Small intestine (tissue), 7 donors: ENCODE measurements around the gene RBM39. TPM values are rescaled to one million over a fixed set of nuclear protein-coding genes. Genes with fewer than 3 reads are reported as not detected.
"Not testable (repeated sequence)": the region's sequence is repeated elsewhere in the genome, so short reads cannot be mapped to it uniquely, and the experiment has no call there.

ENCODE experiments used
- DNase-seq, 2 donors: peaks; one replicate each; pipeline versions ENCODE4 v3.0.0 to v3.0.0-alpha.2; 2013
- FAIRE-seq: peaks from 2 replicates; lab custom pipeline; 2012; peaks lifted over from hg19 to GRCh38; lab: Jason Lieb, UNC
- H3K27ac ChIP-seq, 3 donors: one replicate each; pipeline ENCODE4 v1.5.1; 2013; ENCODE audit warnings: low read length in 2 of 3, mild to moderate bottlenecking in 2 of 3, control low read depth in 1 of 3, inconsistent platforms in 1 of 3, low read depth in 1 of 3, moderate library complexity in 1 of 3
- H3K27me3 ChIP-seq, 3 donors: one replicate each; pipeline ENCODE4 v1.6.1; 2013; ENCODE audit warnings: low read length in 3 of 3, inconsistent platforms in 1 of 3; ENCODE audit not compliant: control insufficient read depth in 3 of 3, insufficient read depth in 3 of 3
- H3K36me3 ChIP-seq, 3 donors: one replicate each; pipeline ENCODE4 v1.6.1; 2013; ENCODE audit warnings: low read length in 3 of 3, inconsistent platforms in 1 of 3, low read depth in 1 of 3, mild to moderate bottlenecking in 1 of 3, moderate library complexity in 1 of 3; ENCODE audit not compliant: control insufficient read depth in 3 of 3, insufficient read depth in 2 of 3
- H3K4me1 ChIP-seq, 3 donors: one replicate each; pipeline ENCODE4 v1.6.1; 2013; ENCODE audit warnings: low read length in 2 of 3, inconsistent platforms in 1 of 3, low read depth in 1 of 3, mild to moderate bottlenecking in 1 of 3, moderate library complexity in 1 of 3; ENCODE audit not compliant: control insufficient read depth in 3 of 3, insufficient read depth in 2 of 3
- H3K4me3 ChIP-seq, 3 donors: one replicate each; pipeline ENCODE4 v1.5.1; 2013; ENCODE audit warnings: low read length in 3 of 3, control low read depth in 1 of 3, inconsistent platforms in 1 of 3, low read depth in 1 of 3, mild to moderate bottlenecking in 1 of 3, moderate library complexity in 1 of 3
- H3K9me3 ChIP-seq, 2 donors: one replicate each; pipeline ENCODE4 v1.6.1; 2013; ENCODE audit warnings: low read depth in 1 of 2, low read length in 1 of 2; ENCODE audit not compliant: control insufficient read depth in 2 of 2, insufficient read depth in 1 of 2
- WGBS, 3 donors: extraction: QIAGEN DNeasy Blood & Tissue Kit; methylation state at CpG; one replicate each; pipeline ENCODE4 v1.1.7; 2013; 5-methylcytosine and 5-hydroxymethylcytosine counted together
- polyA plus RNA-seq, 4 donors: library from polyadenylated mRNA; stranded (reverse) in 3 of 4; unstranded in 1 of 4; fragments of 200-250 nt in 3 of 4; fragments of 120-200 nt in 1 of 4; gene quantifications; one replicate each; pipeline versions ENCODE4 v1.2.1 to v1.2.3, GENCODE V29; 2013
- donor health status: healthy with polysubstance abuse.
- donor health status: control.
- donor health status: control.
- donor health status: Bipolar disorder and iron deficiency.
- donor health status: healthy.

The RBM39 gene
- polyA plus RNA-seq, 4 donors: 148 to 418 (median 215) TPM

GRCh38 chr20:35711588-35712209 lies 30.4 kb downstream of the RBM39 start:
- Histone ChIP-seq H3K27ac (no peak overlapping the region), H3K4me3 (no peak overlapping the region), H3K27me3 (no peaks in the 10 kb centered on the region), H3K36me3 (peaks cover 28 to 36% (median 35%) of the 10 kb centered on the region in 3 donors), H3K4me1 (no peaks in the 10 kb centered on the region), H3K9me3 (no peaks in the 10 kb centered on the region)
- no peak for DNase-seq
- WGBS, 3 donors: 67 to 77% (median 72%) methylated on average over 6 of the region's 6 CpGs
- FAIRE-seq: no peak

DNA sequence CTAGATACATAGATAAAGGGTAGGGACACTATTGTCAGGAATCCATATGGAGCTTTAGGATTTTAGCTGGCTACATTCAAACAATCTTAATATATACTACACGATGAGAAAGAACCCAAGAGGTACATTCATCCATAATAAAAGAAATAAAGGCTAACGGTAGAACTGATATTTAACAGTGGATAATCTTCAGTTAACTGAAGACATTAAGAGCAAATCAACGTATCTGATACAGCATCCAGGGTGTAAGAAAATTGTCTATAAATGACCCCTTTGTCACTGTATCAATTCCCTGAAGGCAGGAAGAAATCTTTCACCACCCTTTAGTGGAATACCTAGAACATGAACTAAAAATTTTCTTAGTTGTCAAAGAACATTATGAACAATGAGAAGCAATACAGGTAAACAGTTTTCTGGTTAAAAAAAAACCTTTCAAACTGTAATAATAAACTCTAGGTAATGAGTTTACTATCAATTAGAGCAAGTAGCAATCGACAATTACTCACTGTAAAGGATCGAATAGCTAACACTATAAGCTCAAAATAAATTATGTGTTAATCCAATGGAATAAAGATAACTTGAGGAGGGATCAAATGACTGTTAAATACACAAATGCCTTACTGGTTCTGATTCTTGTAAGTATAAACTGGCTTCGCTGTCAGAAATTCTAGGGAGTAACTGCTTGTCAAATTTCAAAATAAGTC lies 31.0 kb downstream of the RBM39 start:
- DNase-seq: no peak
- no peaks in the 10 kb centered on the region for H3K4me1 ChIP-seq
- H3K4me3 ChIP-seq: no peak overlapping the region
- 45 to 63% (median 45%) methylated on average over 6 of the region's 6 CpGs for WGBS, 3 donors
- H3K9me3 ChIP-seq: no peaks in the 10 kb centered on the region
- H3K27me3 ChIP-seq: no peaks in the 10 kb centered on the region
- no peak overlapping the region for H3K27ac ChIP-seq
- FAIRE-seq: no peak
- H3K36me3 ChIP-seq: peaks cover 27 to 39% (median 37%) of the 10 kb centered on the region in 3 donors

DNA sequence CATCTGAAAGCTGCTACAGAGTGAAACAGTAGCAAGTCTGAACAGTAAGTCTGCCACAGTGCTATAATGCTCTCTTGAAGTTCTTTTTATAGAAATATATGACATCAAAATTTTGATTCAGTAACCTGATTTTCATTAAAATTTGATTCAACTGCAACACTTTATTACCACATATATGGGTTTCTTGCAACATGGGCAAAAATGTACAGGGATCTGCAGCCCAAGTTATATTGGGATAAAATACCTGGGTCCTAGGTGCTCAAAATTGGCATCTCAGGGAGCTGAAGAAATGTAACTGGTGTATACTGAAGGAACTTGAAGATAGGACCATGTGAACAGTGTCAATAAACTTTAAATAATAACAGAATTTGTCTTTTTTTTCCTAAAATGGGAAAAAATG lies 32.0 kb downstream of the RBM39 start:
- H3K9me3 ChIP-seq: no peaks in the 10 kb centered on the region
- H3K27me3 ChIP-seq: no peaks in the 10 kb centered on the region
- H3K4me3 ChIP-seq: no peak overlapping the region
- no peak for DNase-seq
- FAIRE-seq: no peak
- peaks cover 27 to 38% (median 35%) of the 10 kb centered on the region in 3 donors for H3K36me3 ChIP-seq
- H3K27ac ChIP-seq: no peak overlapping the region
- H3K4me1 ChIP-seq: no peaks in the 10 kb centered on the region

DNA sequence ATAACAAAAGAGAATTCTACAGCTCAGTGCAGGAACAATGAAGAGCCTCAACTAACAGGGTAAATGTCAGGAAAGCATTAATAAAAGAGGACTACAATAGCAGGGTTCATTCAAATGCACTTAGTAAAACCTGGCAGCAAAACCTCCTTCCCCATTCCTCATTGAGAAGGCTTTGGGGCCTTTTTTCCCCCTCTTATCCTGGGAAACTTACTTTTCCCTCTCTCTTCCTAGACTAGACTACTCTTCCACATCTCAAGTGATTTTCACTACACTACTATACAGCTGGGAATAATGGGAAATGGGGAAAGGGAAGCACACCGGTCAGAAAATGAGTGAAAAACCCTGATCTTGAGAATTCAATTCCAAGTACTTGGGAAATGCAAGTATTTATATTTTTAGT lies 32.8 kb downstream of the RBM39 start:
- WGBS, 3 donors: 88 to 95% (median 88%) methylated on average over 1 of the region's 1 CpG
- no peak overlapping the region for H3K27ac ChIP-seq
- no peaks in the 10 kb centered on the region for H3K27me3 ChIP-seq
- H3K9me3 ChIP-seq: no peaks in the 10 kb centered on the region
- DNase-seq (no peak), FAIRE-seq (no peak)
- H3K4me3 ChIP-seq: no peak overlapping the region
- no peaks in the 10 kb centered on the region for H3K4me1 ChIP-seq
- peaks cover 31 to 36% (median 36%) of the 10 kb centered on the region in 3 donors for H3K36me3 ChIP-seq

GRCh38 chr20:35708502-35708901 lies 33.6 kb downstream of the RBM39 start:
- Histone ChIP-seq H3K9me3 (no peaks in the 10 kb centered on the region), H3K27me3 (no peaks in the 10 kb centered on the region), H3K4me3 (no peak overlapping the region), H3K36me3 (peaks cover 24 to 34% (median 34%) of the 10 kb centered on the region in 3 donors), H3K27ac (no peak overlapping the region), H3K4me1 (no peaks in the 10 kb centered on the region)
- 58 to 63% (median 59%) methylated on average over 1 of the region's 1 CpG for WGBS, 3 donors
- DNase-seq (no peak), FAIRE-seq (no peak)

GRCh38 chr20:35706591-35707529 lies 35.2 kb downstream of the RBM39 start:
- peaks cover 18 to 36% (median 28%) of the 10 kb centered on the region in 3 donors for H3K36me3 ChIP-seq
- H3K27me3 ChIP-seq, DNase-seq, H3K4me1 ChIP-seq, FAIRE-seq, H3K27ac ChIP-seq, H3K4me3 ChIP-seq, H3K9me3 ChIP-seq: not testable (repeated sequence)
- 92 to 93% (median 93%) methylated on average over 17 of the region's 17 CpGs for WGBS, 3 donors

DNA sequence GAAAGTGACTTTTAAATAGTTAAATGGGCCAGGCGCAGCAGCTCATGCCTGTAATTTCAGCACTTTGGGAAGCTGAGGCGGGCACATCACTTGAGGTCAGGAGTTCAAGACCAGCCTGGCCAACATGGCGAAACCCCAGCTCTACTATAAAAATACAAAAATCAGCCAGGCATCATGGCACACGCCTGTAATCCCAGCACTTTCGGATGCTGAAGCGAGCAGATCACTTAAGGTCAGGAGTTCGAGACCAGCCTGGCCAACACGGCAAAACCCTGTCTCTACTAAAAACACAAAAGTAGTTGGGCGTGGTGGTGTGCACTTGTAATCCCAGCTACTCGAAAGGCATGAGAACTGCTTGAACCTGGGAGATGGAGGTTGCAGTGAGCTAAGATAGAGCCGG lies 36.2 kb downstream of the RBM39 start:
- not testable (repeated sequence) for DNase-seq, H3K9me3 ChIP-seq, H3K4me3 ChIP-seq, H3K27ac ChIP-seq, FAIRE-seq, H3K27me3 ChIP-seq, H3K4me1 ChIP-seq
- H3K36me3 ChIP-seq: peaks cover 15 to 33% (median 32%) of the 10 kb centered on the region in 3 donors
- 89 to 92% (median 91%) methylated on average over 11 of the region's 11 CpGs for WGBS, 3 donors
